Keratinocyte (primary cell): Measurements from ENCODE around the gene DNAJC25. TPM values are rescaled to one million over a fixed set of nuclear protein-coding genes. Genes with fewer than 3 reads are reported as not detected.
A peak's percentile ranks its signal among the peaks of the same experiment; 100 is the strongest.

Source experiments
- DNase-seq: peaks from one replicate; pipeline ENCODE4 v3.0.0-alpha.2; 2011; ENCODE audit warnings: low read depth, missing footprints, low spot score
- FAIRE-seq: peaks from 2 replicates; lab custom pipeline; 2011; peaks lifted over from hg19 to GRCh38; lab: Jason Lieb, UNC
- H2AFZ ChIP-seq: 2 replicates; pipeline ENCODE4 v1.6.0; 2012; ENCODE audit warnings: low read length, control low read depth, inconsistent platforms; ENCODE audit not compliant: control insufficient read depth
- H3K27ac ChIP-seq: 2 replicates; pipeline ENCODE4 v1.5.1; 2011; ENCODE audit warnings: low read length; ENCODE audit not compliant: control insufficient read depth, insufficient read depth
- H3K27me3 ChIP-seq: 3 replicates; pipeline ENCODE4 v1.6.0; 2011; ENCODE audit warnings: low read length; ENCODE audit not compliant: control insufficient read depth, insufficient read depth; ENCODE audit errors: extremely low read depth
- H3K36me3 ChIP-seq, 2 experiments: 2 replicates in 1 of 2; 3 replicates in 1 of 2; pipeline ENCODE4 v1.5.1; 2011; ENCODE audit warnings: low read length in 2 of 2, mild to moderate bottlenecking in 1 of 2; ENCODE audit not compliant: control insufficient read depth in 2 of 2, insufficient read depth in 2 of 2; ENCODE audit errors: extremely low read depth in 1 of 2
- H3K4me1 ChIP-seq: 3 replicates; pipeline ENCODE4 v1.5.1; 2011; ENCODE audit warnings: low read length; ENCODE audit not compliant: control insufficient read depth, insufficient read depth; ENCODE audit errors: extremely low read depth
- H3K4me2 ChIP-seq: 3 replicates; pipeline ENCODE4 v1.6.0; 2011; ENCODE audit warnings: low read depth, low read length; ENCODE audit not compliant: control insufficient read depth, insufficient read depth; ENCODE audit errors: extremely low read depth
- H3K4me3 ChIP-seq, 3 experiments: fragments of 200-600 bp in 1 of 3; sonication (generic) in 1 of 3; 2 replicates in 2 of 3; 3 replicates in 1 of 3; pipeline ENCODE4 v1.5.1; 2011 to 2016; ENCODE audit warnings: low read length in 3 of 3, mild to moderate bottlenecking in 3 of 3, control low read depth in 2 of 3, inconsistent platforms in 1 of 3, low read depth in 1 of 3, mixed read lengths in 1 of 3, mixed run types in 1 of 3, moderate library complexity in 1 of 3; ENCODE audit not compliant: control insufficient read depth in 2 of 3, insufficient read depth in 2 of 3; ENCODE audit errors: extremely low read depth in 1 of 3
- H3K79me2 ChIP-seq: 2 replicates; pipeline ENCODE4 v1.6.0; 2012; ENCODE audit warnings: low read length; ENCODE audit not compliant: control insufficient read depth, insufficient read depth
- H3K9ac ChIP-seq: 3 replicates; pipeline ENCODE4 v1.6.0; 2011; ENCODE audit warnings: low read length; ENCODE audit not compliant: control insufficient read depth, insufficient read depth; ENCODE audit errors: extremely low read depth
- H3K9me1 ChIP-seq: 3 replicates; pipeline ENCODE4 v1.6.0; 2011; ENCODE audit warnings: low read length; ENCODE audit not compliant: control insufficient read depth, insufficient read depth; ENCODE audit errors: extremely low read depth
- H3K9me3 ChIP-seq: 2 replicates; pipeline ENCODE4 v1.5.1; 2012; ENCODE audit warnings: low read depth, low read length; ENCODE audit not compliant: control insufficient read depth
- H4K20me1 ChIP-seq: 3 replicates; pipeline ENCODE4 v1.6.0; 2011; ENCODE audit warnings: low read length; ENCODE audit not compliant: control insufficient read depth, insufficient read depth; ENCODE audit errors: extremely low read depth
- EZH2 ChIP-seq: IDR thresholded peaks from one replicate; pipeline ENCODE4 v1.6.1; 2012; ENCODE audit warnings: inconsistent platforms, mild to moderate bottlenecking, low read length, moderate library complexity
- dilution Hi-C: fragments of 300-500 bp; cut with MboI; formaldehyde crosslinking; loops from one replicate; pipeline ENCODE4 v1.7.0; 2020; ENCODE audit warnings: low sequenced_read_pairs; ENCODE audit not compliant: extremely low pct_ligation_motif_present
- polyA minus RNA-seq, 3 experiments: library from RNA; depleted of rRNA, polyadenylated mRNA; stranded (reverse); fragments of >200 nt; gene quantifications; 1 replicate in 1 of 3; 2 replicates in 1 of 3; 3 replicates in 1 of 3; pipeline ENCODE4 v1.2.3, GENCODE V29; 2011
- polyA plus RNA-seq, 5 experiments: library from polyadenylated mRNA; depleted of rRNA in 3 of 5; stranded (reverse) in 3 of 5; stranded (forward) in 1 of 5; unstranded in 1 of 5; fragments of >200 nt; gene quantifications; 1 replicate in 1 of 5; 2 replicates in 3 of 5; 3 replicates in 1 of 5; pipeline versions ENCODE4 v1.2.1 to v1.2.3, GENCODE V29; 2011 to 2012; ENCODE audit warnings: missing spikeins in 2 of 5, low read depth in 1 of 5, low replicate concordance in 1 of 5
- TF ChIP-seq, protein P1 (sequence below), 3 experiments: IDR thresholded peaks in 1 of 3; conservative IDR thresholded peaks in 1 of 3; optimal IDR thresholded peaks in 1 of 3; 2 replicates in 2 of 3; 3 replicates in 1 of 3; pipeline versions ENCODE3 to v1.5.1; 2011; ENCODE audit warnings: low read length in 3 of 3, mild to moderate bottlenecking in 3 of 3, moderate library complexity in 2 of 3, control low read depth in 1 of 3, inconsistent platforms in 1 of 3; ENCODE audit not compliant: insufficient read depth in 2 of 3; ENCODE audit errors: extremely low read depth in 1 of 3

Gene DNAJC25
- polyA plus RNA-seq (4.0 to 7.3 TPM (median 4.7 TPM) in 3 replicates), polyA minus RNA-seq (0.75 to 1.8 TPM (median 1.7 TPM) in 3 replicates)
- 16.9 TPM for polyA plus RNA-seq (2011; ENCODE audit: low read depth)
- polyA plus RNA-seq (2011; cell fraction: cytosol; rRNA removed), result 3.3 and 5.1 TPM in 2 replicates
- polyA plus RNA-seq (2011; cell fraction: nucleus; rRNA removed), result 5.0 and 7.3 TPM in 2 replicates
- 4.5 and 6.4 TPM in 2 replicates for polyA plus RNA-seq (2012; ENCODE audit: low replicate concordance)
- 1.9 TPM for polyA minus RNA-seq (2011; cell fraction: cytosol; rRNA and poly(A)+ RNA removed)
- polyA minus RNA-seq (2011; cell fraction: nucleus; rRNA and poly(A)+ RNA removed), result 1.3 and 1.7 TPM in 2 replicates

DNA sequence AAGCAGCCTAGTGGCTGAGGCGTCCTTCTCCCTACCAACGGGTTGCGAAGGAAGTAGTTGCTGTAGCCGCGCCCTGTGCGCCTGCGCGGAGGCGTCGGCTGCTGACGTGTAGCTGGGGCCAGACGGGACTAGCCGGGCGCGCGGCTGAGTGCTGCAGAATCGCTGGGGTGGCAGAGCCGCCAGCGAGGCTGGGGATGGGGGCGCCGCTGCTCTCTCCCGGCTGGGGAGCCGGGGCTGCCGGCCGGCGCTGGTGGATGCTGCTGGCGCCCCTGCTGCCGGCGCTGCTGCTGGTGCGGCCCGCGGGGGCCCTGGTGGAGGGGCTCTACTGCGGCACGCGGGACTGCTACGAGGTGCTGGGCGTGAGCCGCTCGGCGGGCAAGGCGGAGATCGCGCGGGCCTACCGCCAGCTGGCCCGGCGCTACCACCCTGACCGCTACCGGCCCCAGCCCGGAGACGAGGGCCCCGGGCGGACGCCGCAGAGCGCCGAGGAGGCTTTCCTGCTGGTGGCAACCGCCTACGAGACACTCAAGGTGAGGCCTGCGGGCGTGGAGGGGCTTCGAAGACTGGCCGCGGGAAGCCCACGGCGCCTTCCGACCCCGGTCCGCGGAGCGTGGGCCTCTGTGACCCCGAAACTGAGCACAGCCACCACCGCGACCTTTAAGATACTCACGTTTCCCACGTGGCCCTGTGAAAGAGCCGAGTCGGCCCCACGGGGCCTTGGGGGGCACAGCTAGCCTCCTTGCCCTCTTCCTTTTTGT, at the start of gene DNAJC25:
TSS of gene DNAJC25 (plus strand) at position 121 of the 758 bp plus-strand sequence. CDS start at position 195, 74 bp downstream.
- peak; percentile 94 for DNase-seq
- no peak for TF ChIP-seq EZH2
- TF ChIP-seq, protein P1, sequence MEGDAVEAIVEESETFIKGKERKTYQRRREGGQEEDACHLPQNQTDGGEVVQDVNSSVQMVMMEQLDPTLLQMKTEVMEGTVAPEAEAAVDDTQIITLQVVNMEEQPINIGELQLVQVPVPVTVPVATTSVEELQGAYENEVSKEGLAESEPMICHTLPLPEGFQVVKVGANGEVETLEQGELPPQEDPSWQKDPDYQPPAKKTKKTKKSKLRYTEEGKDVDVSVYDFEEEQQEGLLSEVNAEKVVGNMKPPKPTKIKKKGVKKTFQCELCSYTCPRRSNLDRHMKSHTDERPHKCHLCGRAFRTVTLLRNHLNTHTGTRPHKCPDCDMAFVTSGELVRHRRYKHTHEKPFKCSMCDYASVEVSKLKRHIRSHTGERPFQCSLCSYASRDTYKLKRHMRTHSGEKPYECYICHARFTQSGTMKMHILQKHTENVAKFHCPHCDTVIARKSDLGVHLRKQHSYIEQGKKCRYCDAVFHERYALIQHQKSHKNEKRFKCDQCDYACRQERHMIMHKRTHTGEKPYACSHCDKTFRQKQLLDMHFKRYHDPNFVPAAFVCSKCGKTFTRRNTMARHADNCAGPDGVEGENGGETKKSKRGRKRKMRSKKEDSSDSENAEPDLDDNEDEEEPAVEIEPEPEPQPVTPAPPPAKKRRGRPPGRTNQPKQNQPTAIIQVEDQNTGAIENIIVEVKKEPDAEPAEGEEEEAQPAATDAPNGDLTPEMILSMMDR (optimal IDR thresholded peaks at IDR 0.05 in 1 of 3, IDR thresholded peaks at IDR 0.05 in 1 of 3, conservative IDR thresholded peaks at IDR 0.05 in 1 of 3; ENCODE audit: extremely low read depth in 1 of 3, insufficient read depth in 2 of 3, low read length in 3 of 3), result no peak
- Histone ChIP-seq H3K9ac (peak within 1 kb of the TSS; percentile 93), H3K4me2 (peak within 1 kb of the TSS; percentile 97), H3K79me2 (peaks cover 50% of the 10 kb centered on the region), H2AFZ (peak within 1 kb of the TSS; percentile 99), H3K9me3 (no peaks in the 10 kb centered on the region), H3K27ac (peak within 1 kb of the TSS; percentile 80), H3K9me1 (peaks cover 3% of the 10 kb centered on the region), H4K20me1 (no peaks in the 10 kb centered on the region), H3K4me1 (peaks cover 13% of the 10 kb centered on the region), H3K36me3 (no peaks in the 10 kb centered on the region), H3K27me3 (no peaks in the 10 kb centered on the region), H3K4me3 (peak within 1 kb of the TSS; percentile 91 to 98 (median 94))
- dilution Hi-C loops, result no loop called here
- FAIRE-seq, result no peak

- Histone ChIP-seq H3K36me3 (peaks cover 20 to 29% of the 10 kb centered on the region in 2 experiments), H3K9me1 (no peaks in the 10 kb centered on the region), H3K27me3 (no peaks in the 10 kb centered on the region), H3K9me3 (no peaks in the 10 kb centered on the region), H3K9ac (no peak overlapping the region), H3K4me2 (no peak overlapping the region), H3K4me1 (no peaks in the 10 kb centered on the region), H3K4me3 (no peak overlapping the region), H3K27ac (no peak overlapping the region), H4K20me1 (peaks cover 2% of the 10 kb centered on the region), H2AFZ (no peak overlapping the region), H3K79me2 (no peaks in the 10 kb centered on the region)
- FAIRE-seq (no peak), DNase-seq (no peak)
- TF ChIP-seq, protein P1 (optimal IDR thresholded peaks at IDR 0.05 in 1 of 3, IDR thresholded peaks at IDR 0.05 in 1 of 3, conservative IDR thresholded peaks at IDR 0.05 in 1 of 3; ENCODE audit: extremely low read depth in 1 of 3, insufficient read depth in 2 of 3, low read length in 3 of 3), result no peak
- TF ChIP-seq EZH2, result no peak
- dilution Hi-C loops, result no loop called here
Observed at GRCh38 chr9:111582888-111583287, 48.2 kb upstream of the DNAJC25 start.
